IMR-90 (cell line): ENCODE data around the gene CLEC14A. TPM values are rescaled to one million over a fixed set of nuclear protein-coding genes. Genes with fewer than 3 reads are reported as not detected.

Experiments used
- ATAC-seq: fragments of 200-7000 bp; cut with Tn5 transposase; 2 replicates; pipeline ENCODE4 v1.9.1; 2020; ENCODE audit warnings: low read depth, mild to moderate bottlenecking, moderate library complexity
- BruUV-seq: library from RNA; stranded (reverse); fragments of 400-500 nt; replicated peaks from 2 replicates; lab custom pipeline; 2021; lab: Mats Ljungman, UMichigan
- CTCF ChIA-PET: fragments of 300-600 bp; formaldehyde crosslinking; extraction: SDS; loops from one replicate; lab custom pipeline; 2021; ENCODE audit warnings: antibody characterized with exemption; lab: Yijun Ruan, JAX
- POLR2A ChIA-PET: fragments of 300-600 bp; sonication (Branson Sonifier 250); formaldehyde crosslinking; loops from one replicate; lab custom pipeline; 2022; ENCODE audit warnings: antibody characterized with exemption; ENCODE audit not compliant: unreplicated experiment; lab: Charles Lee
- DNase-seq: peaks from one replicate; pipeline ENCODE4 v3.0.0; 2013
- H2AFZ ChIP-seq: replicated peaks from 2 replicates; pipeline ENCODE3; 2013; ENCODE audit warnings: low read length, mild to moderate bottlenecking; ENCODE audit not compliant: poor library complexity
- H2AK5ac ChIP-seq: 2 replicates; pipeline ENCODE4 v1.6.1; 2013; ENCODE audit warnings: low read depth, low read length, inconsistent platforms
- H2AK9ac ChIP-seq: replicated peaks from 2 replicates; pipeline ENCODE3; 2013; ENCODE audit warnings: mild to moderate bottlenecking, low read depth, low read length, moderate library complexity; ENCODE audit not compliant: poor library complexity
- H2BK120ac ChIP-seq: 2 replicates; pipeline ENCODE4 v1.6.1; 2013; ENCODE audit warnings: low read depth, low read length, inconsistent platforms
- H2BK15ac ChIP-seq: 3 replicates; pipeline ENCODE4 v1.6.1; 2013; ENCODE audit warnings: low read depth, low read length, inconsistent platforms
- H2BK20ac ChIP-seq: 2 replicates; pipeline ENCODE4 v1.6.1; 2013; ENCODE audit warnings: low read depth, mild to moderate bottlenecking, inconsistent platforms, low read length, moderate library complexity
- H2BK5ac ChIP-seq: 2 replicates; pipeline ENCODE4 v1.6.1; 2013; ENCODE audit warnings: mild to moderate bottlenecking, low read depth, low read length, inconsistent platforms; ENCODE audit not compliant: poor library complexity, severe bottlenecking
- H3K14ac ChIP-seq: replicated peaks from 2 replicates; pipeline ENCODE4 v1.6.1; 2013; ENCODE audit warnings: low read depth, low read length, inconsistent platforms
- H3K18ac ChIP-seq: 2 replicates; pipeline ENCODE4 v1.6.1; 2013; ENCODE audit warnings: low read depth, low read length, control low read depth
- H3K23ac ChIP-seq: 2 replicates; pipeline ENCODE4 v1.6.1; 2013; ENCODE audit warnings: low read depth, low read length, inconsistent platforms
- H3K27ac ChIP-seq: 2 replicates; pipeline ENCODE4 v1.5.1; 2013; ENCODE audit warnings: mild to moderate bottlenecking, control low read depth, low read length; ENCODE audit not compliant: insufficient read depth
- H3K27me3 ChIP-seq: 2 replicates; pipeline ENCODE4 v1.6.1; 2013; ENCODE audit warnings: low read length; ENCODE audit not compliant: control insufficient read depth, insufficient read depth
- H3K36me3 ChIP-seq: 2 replicates; pipeline ENCODE4 v1.6.1; 2013; ENCODE audit warnings: low read length, mixed read lengths; ENCODE audit not compliant: control insufficient read depth, insufficient read depth
- H3K4ac ChIP-seq: 2 replicates; pipeline ENCODE4 v1.6.1; 2013; ENCODE audit warnings: low read depth, low read length, inconsistent platforms
- H3K4me1 ChIP-seq: 2 replicates; pipeline ENCODE4 v1.6.1; 2013; ENCODE audit warnings: low read length, mixed read lengths; ENCODE audit not compliant: control insufficient read depth, insufficient read depth
- H3K4me2 ChIP-seq: 2 replicates; pipeline ENCODE4 v1.6.1; 2013; ENCODE audit warnings: low read depth, mild to moderate bottlenecking, control low read depth, low read length, moderate library complexity
- H3K4me3 ChIP-seq: 2 replicates; pipeline ENCODE4 v1.5.1; 2013; ENCODE audit warnings: low read depth, mild to moderate bottlenecking, control low read depth, low read length, moderate library complexity; ENCODE audit not compliant: insufficient read depth
- H3K56ac ChIP-seq: 2 replicates; pipeline ENCODE4 v1.6.1; 2013; ENCODE audit warnings: low read length, inconsistent platforms; ENCODE audit not compliant: insufficient read depth; ENCODE audit errors: extremely low read depth
- H3K79me1 ChIP-seq, 2 experiments: 2 replicates each; pipeline ENCODE4 v1.6.1; 2013; ENCODE audit warnings: low read length in 2 of 2, inconsistent platforms in 1 of 2, low read depth in 1 of 2
- H3K9ac ChIP-seq: 2 replicates; pipeline ENCODE4 v1.6.1; 2013; ENCODE audit warnings: low read depth, low read length, control low read depth
- H3K9me1 ChIP-seq: 2 replicates; pipeline ENCODE4 v1.6.1; 2013; ENCODE audit warnings: low read length, inconsistent platforms; ENCODE audit not compliant: insufficient read depth
- H3K9me3 ChIP-seq: 2 replicates; pipeline ENCODE4 v1.6.1; 2013; ENCODE audit warnings: low read length; ENCODE audit not compliant: control insufficient read depth, insufficient read depth
- H4K20me1 ChIP-seq: 2 replicates; pipeline ENCODE4 v1.6.1; 2013; ENCODE audit warnings: low read length, inconsistent platforms; ENCODE audit not compliant: insufficient read depth
- H4K5ac ChIP-seq: 2 replicates; pipeline ENCODE4 v1.6.1; 2013; ENCODE audit warnings: mild to moderate bottlenecking, low read depth, low read length, control low read depth
- H4K8ac ChIP-seq, 2 experiments: 2 replicates each; pipeline ENCODE4 v1.6.1; 2013; ENCODE audit warnings: low read depth in 2 of 2, low read length in 2 of 2, control low read depth in 1 of 2, inconsistent platforms in 1 of 2
- H4K91ac ChIP-seq: 2 replicates; pipeline ENCODE4 v1.6.1; 2013; ENCODE audit warnings: low read depth, low read length, inconsistent platforms; ENCODE audit not compliant: insufficient read depth
- ELK1 ChIP-seq: fragments of 150-350 bp; IDR thresholded peaks from 2 replicates; pipeline ENCODE4 v1.6.1; 2016; ENCODE audit warnings: low read depth, mild to moderate bottlenecking, low read length, moderate library complexity, borderline replicate concordance
- MAFK ChIP-seq: IDR thresholded peaks from 2 replicates; pipeline ENCODE4 v1.6.1; 2012; ENCODE audit warnings: low read depth, low read length, improper control_type of control experiment
- MAZ ChIP-seq: IDR thresholded peaks from 2 replicates; pipeline ENCODE4 v1.6.1; 2012; ENCODE audit warnings: low read depth, mild to moderate bottlenecking, low read length, improper control_type of control experiment, moderate library complexity, borderline replicate concordance
- MXI1 ChIP-seq: IDR thresholded peaks from 2 replicates; pipeline ENCODE4 v1.6.1; 2012; ENCODE audit warnings: low read depth, mild to moderate bottlenecking, low read length, moderate library complexity, borderline replicate concordance
- RCOR1 ChIP-seq: IDR thresholded peaks from 2 replicates; pipeline ENCODE4 v1.6.1; 2012; ENCODE audit warnings: mild to moderate bottlenecking, low read length, improper control_type of control experiment; ENCODE audit not compliant: insufficient replicate concordance
- RFX5 ChIP-seq: IDR thresholded peaks from 2 replicates; pipeline ENCODE4 v1.8.0; 2012; ENCODE audit warnings: low read depth, mild to moderate bottlenecking, low read length, moderate library complexity
- SMC3 ChIP-seq: fragments of 150-350 bp; IDR thresholded peaks from 2 replicates; pipeline ENCODE4 v1.6.1; 2016; ENCODE audit warnings: low read depth, mild to moderate bottlenecking, antibody characterized with exemption, low read length, moderate library complexity
- USF2 ChIP-seq: fragments of 150-350 bp; IDR thresholded peaks from 2 replicates; pipeline ENCODE4 v1.6.1; 2017; ENCODE audit warnings: mild to moderate bottlenecking, antibody characterized with exemption, low read length, low read depth
- WGBS, 2 experiments: methylation state at CpG; one replicate each; pipeline versions ENCODE4 v1.1.5 to v1.1.7; 2013; ENCODE audit warnings: missing lambda C conversion rate in 2 of 2; ENCODE audit not compliant: insufficient read length in 1 of 2; ENCODE audit errors: extremely low coverage in 2 of 2; 5-methylcytosine and 5-hydroxymethylcytosine counted together
- dilution Hi-C: fragments of 300-500 bp; cut with HindIII; formaldehyde crosslinking; loops from one replicate; pipeline ENCODE4 v1.14.3; 2018; ENCODE audit warnings: low sequenced_read_pairs; ENCODE audit not compliant: unreplicated experiment
- in situ Hi-C: fragments of 300-500 bp; cut with MboI; formaldehyde crosslinking; loops from 3 replicates; pipeline ENCODE4 v1.14.3; 2019; ENCODE audit warnings: low sequenced_read_pairs, inconsistent platforms, mixed read lengths
- intact Hi-C: fragments of 100-400 bp; cut with micrococcal nuclease; formaldehyde crosslinking; loops from 2 replicates; pipeline ENCODE4 v1.10.0; 2022
- polyA plus RNA-seq, 3 experiments: library from polyadenylated mRNA; depleted of rRNA; stranded (reverse); fragments of >200 nt; gene quantifications; 2 replicates each; pipeline ENCODE4 v1.2.3, GENCODE V29; 2012; ENCODE audit warnings: low replicate concordance in 1 of 3
- total RNA-seq: library from RNA; depleted of rRNA; stranded (reverse); fragments of >200 nt; gene quantifications from 2 replicates; pipeline ENCODE4 v1.2.3, GENCODE V29; 2012

The CLEC14A gene
- total and polyA plus RNA-seq, 2 of the 4 experiments (the other 2 are of a cell fraction), result 3.0 to 6.2 TPM

- Histone ChIP-seq H4K8ac (peak overlapping the region in 1 of 2 experiments; percentile 48; a peak in 2 of 4 replicates), H4K5ac (no peak overlapping the region), H3K9me1 (no peaks in the 10 kb centered on the region), H3K23ac (no peak overlapping the region), H2AK5ac (no peak overlapping the region), H3K4me2 (no peak overlapping the region; the same call in 1 of the 2 replicates), H3K14ac (peak overlapping the region; percentile 14; the same call in 1 of the 2 replicates), H4K20me1 (no peaks in the 10 kb centered on the region), H3K27ac (no peak overlapping the region), H3K4ac (no peak overlapping the region), H2AK9ac (no peak overlapping the region), H3K9ac (no peak overlapping the region), H3K27me3 (no peaks in the 10 kb centered on the region), H3K56ac (no peak overlapping the region), H2BK15ac (no peak overlapping the region), H3K4me1 (no peaks in the 10 kb centered on the region), H2BK5ac (no peak overlapping the region), H3K4me3 (no peak overlapping the region), H3K9me3 (no peaks in the 10 kb centered on the region; the same call in 1 of the 2 replicates), H2AFZ (no peak overlapping the region), H3K79me1 (no peaks in the 10 kb centered on the region), H3K18ac (no peak overlapping the region), H2BK20ac (0 out of 2 replicates have a peak overlapping the region, but pooled peaks have one; percentile 3), H4K91ac (no peak overlapping the region), H3K36me3 (no peaks in the 10 kb centered on the region), H2BK120ac (peak overlapping the region; percentile 26; the same call in 1 of the 2 replicates)
- no TSS peak for BruUV-seq
- in situ Hi-C loops (no loop called here), intact Hi-C loops (no loop called here), dilution Hi-C loops (no loop called here)
- no peak; the same call in 1 of the 2 replicates for ATAC-seq
- no CpG with 5 or more reads among the region's 1 CpG for WGBS, 2 experiments
- ChIA-PET POLR2A (no interaction called here), CTCF (no interaction called here)
- peak; percentile 71 for DNase-seq
- TF ChIP-seq SMC3 (no peak), MAFK (no peak), RFX5 (no peak), ELK1 (no peak), RCOR1 (no peak), MXI1 (no peak), MAZ (no peak), USF2 (no peak)
Measured at GRCh38 chr14:38297681-38298080, 41.8 kb upstream of the CLEC14A start.
